HEK293 (cell line): ENCODE data around the gene ANP32B.

ENCODE experiments used
- CTCF ChIA-PET: fragments of 350-600 bp; formaldehyde crosslinking; extraction: SDS; loops from one replicate; lab custom pipeline; 2021; ENCODE audit warnings: antibody characterized with exemption; lab: Yijun Ruan, JAX
- POLR2A ChIA-PET: fragments of 300-600 bp; formaldehyde crosslinking; extraction: SDS; loops from one replicate; lab custom pipeline; 2020; ENCODE audit warnings: antibody characterized with exemption, inconsistent platforms; lab: Yijun Ruan, JAX
- H3K27ac ChIP-seq: fragments of 200-500 bp; sonication (Bioruptor generic); 2 replicates; pipeline ENCODE4 v1.5.1; 2014; ENCODE audit warnings: low read depth, low read length, control low read depth, inconsistent platforms; ENCODE audit errors: extremely low read depth
- H3K36me3 ChIP-seq, 2 experiments: fragments of 200-500 bp in 1 of 2; sonication (Bioruptor generic) in 1 of 2; 1 replicate in 1 of 2; 2 replicates in 1 of 2; pipeline ENCODE4 v1.5.1; 2014 to 2017; ENCODE audit warnings: inconsistent platforms in 2 of 2, low read length in 2 of 2; ENCODE audit not compliant: control insufficient read depth in 2 of 2, insufficient read depth in 1 of 2
- H3K4me1 ChIP-seq: fragments of 200-500 bp; sonication (Bioruptor generic); 2 replicates; pipeline ENCODE4 v1.5.1; 2014; ENCODE audit warnings: mild to moderate bottlenecking, low read length, inconsistent platforms; ENCODE audit not compliant: control insufficient read depth, insufficient read depth
- H3K4me3 ChIP-seq: 2 replicates; pipeline ENCODE4 v1.5.1; 2011; ENCODE audit warnings: low read depth, mild to moderate bottlenecking, control low read depth, low read length, moderate library complexity
- H3K9me3 ChIP-seq: fragments of 200-500 bp; sonication (Bioruptor generic); 2 replicates; pipeline ENCODE4 v1.5.1; 2014; ENCODE audit warnings: low read depth, low read length, inconsistent platforms; ENCODE audit not compliant: control insufficient read depth, insufficient read depth
- GFI1B ChIP-seq: fragments of 450-650 bp; formaldehyde crosslinking; IDR thresholded peaks from 2 replicates; pipeline ENCODE4 v1.5.1; 2016; ENCODE audit warnings: missing biosample characterization, missing genetic modification characterization
- GLIS1 ChIP-seq: fragments of 450-650 bp; formaldehyde crosslinking; IDR thresholded peaks from 2 replicates; pipeline ENCODE4 v1.5.1; 2016; ENCODE audit warnings: missing biosample characterization, missing genetic modification characterization
- HOXC10 ChIP-seq: sonication (generic); formaldehyde crosslinking; IDR thresholded peaks from 2 replicates; pipeline ENCODE4 v1.8.1; 2023; ENCODE audit warnings: mild to moderate bottlenecking, missing genetic modification reagents
- MEIS1 ChIP-seq: sonication (generic); formaldehyde crosslinking; IDR thresholded peaks from 2 replicates; pipeline ENCODE4 v1.8.1; 2022; ENCODE audit warnings: missing genetic modification reagents, mild to moderate bottlenecking, borderline replicate concordance
- YY2 ChIP-seq: fragments of 450-650 bp; formaldehyde crosslinking; IDR thresholded peaks from 2 replicates; pipeline ENCODE4 v1.5.1; 2016; ENCODE audit warnings: missing biosample characterization, missing genetic modification characterization
- ZBTB20 ChIP-seq: fragments of 450-650 bp; formaldehyde crosslinking; IDR thresholded peaks from 2 replicates; pipeline ENCODE4 v1.5.1; 2016; ENCODE audit warnings: missing biosample characterization, missing genetic modification characterization
- ZBTB48 ChIP-seq: fragments of 450-650 bp; formaldehyde crosslinking; IDR thresholded peaks from 2 replicates; pipeline ENCODE4 v1.5.1; 2016; ENCODE audit warnings: missing biosample characterization, missing genetic modification characterization
- ZFP69B ChIP-seq: fragments of 450-650 bp; formaldehyde crosslinking; IDR thresholded peaks from 2 replicates; pipeline ENCODE4 v1.5.1; 2016; ENCODE audit warnings: missing biosample characterization, missing genetic modification characterization
- ZNF112 ChIP-seq: fragments of 450-650 bp; formaldehyde crosslinking; IDR thresholded peaks from 2 replicates; pipeline ENCODE4 v1.5.0; 2017; ENCODE audit warnings: missing biosample characterization, missing genetic modification characterization
- ZNF184 ChIP-seq: fragments of 450-650 bp; IDR thresholded peaks from 2 replicates; pipeline ENCODE4 v1.5.1; 2018; ENCODE audit warnings: missing biosample characterization, mild to moderate bottlenecking, missing genetic modification characterization
- ZNF266 ChIP-seq: fragments of 450-650 bp; formaldehyde crosslinking; IDR thresholded peaks from 2 replicates; pipeline ENCODE4 v1.5.1; 2016; ENCODE audit warnings: missing biosample characterization, missing genetic modification characterization, low read depth
- ZNF366 ChIP-seq: fragments of 450-650 bp; formaldehyde crosslinking; conservative IDR thresholded peaks from 2 replicates; pipeline ENCODE4 v1.5.1; 2016; ENCODE audit warnings: missing biosample characterization, missing genetic modification characterization
- ZNF548 ChIP-seq: fragments of 450-650 bp; formaldehyde crosslinking; IDR thresholded peaks from 2 replicates; pipeline ENCODE4 v1.5.1; 2016; ENCODE audit warnings: missing biosample characterization, missing genetic modification characterization
- ZNF654 ChIP-seq: fragments of 450-650 bp; formaldehyde crosslinking; IDR thresholded peaks from 2 replicates; pipeline ENCODE4 v1.5.1; 2016; ENCODE audit warnings: low read depth, missing biosample characterization, missing genetic modification characterization
- ZNF664 ChIP-seq: fragments of 450-650 bp; formaldehyde crosslinking; IDR thresholded peaks from 2 replicates; pipeline ENCODE4 v1.5.1; 2016; ENCODE audit warnings: missing biosample characterization, missing genetic modification characterization
- ZNF692 ChIP-seq: fragments of 450-650 bp; formaldehyde crosslinking; IDR thresholded peaks from 2 replicates; pipeline ENCODE4 v1.5.1; 2016; ENCODE audit warnings: missing biosample characterization, missing genetic modification characterization
- ZSCAN4 ChIP-seq: fragments of 450-650 bp; formaldehyde crosslinking; IDR thresholded peaks from 2 replicates; pipeline ENCODE4 v1.5.1; 2017; ENCODE audit warnings: missing biosample characterization, missing genetic modification characterization
- ZSCAN5A ChIP-seq: fragments of 450-650 bp; formaldehyde crosslinking; IDR thresholded peaks from 2 replicates; pipeline ENCODE4 v1.5.1; 2016; ENCODE audit warnings: missing biosample characterization, missing genetic modification characterization

The ANP32B gene

GRCh38 chr9:97990259-97990658 is 7.1 kb downstream of the ANP32B start:
- Histone ChIP-seq H3K27ac (no peak overlapping the region), H3K36me3 (peaks cover 0 to 12% of the 10 kb centered on the region in 2 experiments; a peak in 1 of 3 replicates), H3K4me1 (peaks cover 11% of the 10 kb centered on the region), H3K9me3 (no peaks in the 10 kb centered on the region)
- TF ChIP-seq ZNF692, result peak; percentile 92
- TF ChIP-seq ZNF664 (tag by site-specific recombination), result no peak
- peak; percentile 79; the same call in 1 of the 2 replicates for TF ChIP-seq ZFP69B (tag by site-specific recombination)
- TF ChIP-seq ZNF112 (tag by site-specific recombination), result no peak
- no peak for TF ChIP-seq ZNF366
- peak; percentile 68 for TF ChIP-seq GLIS1
- TF ChIP-seq, all 188 proteins: peak for 3
- CTCF ChIA-PET, result interaction anchor here (0.6 kb wide), 1 partner anchor 68 kb away, joined by 4 read pairs; the partner anchor contains the start of gene TRMO
- no peak overlapping the region for H3K4me3 ChIP-seq
- POLR2A ChIA-PET, result interaction anchor here (2.1 kb wide), 1 partner anchor 66 kb away, joined by 6 read pairs; the partner anchor contains the start of gene NANS

- Histone ChIP-seq H3K9me3 (no peaks in the 10 kb centered on the region), H3K4me1 (peaks cover 8% of the 10 kb centered on the region; the same call in 1 of the 2 replicates), H3K4me3 (no peak overlapping the region), H3K27ac (no peak overlapping the region), H3K36me3 (peaks cover 11 to 27% of the 10 kb centered on the region in 2 experiments)
- ChIA-PET CTCF (interaction anchor here (0.7 to 2.7 kb wide), 3 partner anchors 9 to 68 kb away, joined by 3 to 10 read pairs (median 4); partner anchors contain the start of gene ANP32B), POLR2A (interaction anchor here (2.1 kb wide), 1 partner anchor 65 kb away, joined by 6 read pairs; the partner anchor contains the start of gene NANS)
- TF ChIP-seq YY2 (no peak), GFI1B (no peak), ZNF654 (tag by site-specific recombination) (no peak), ZSCAN4 (tag by site-specific recombination) (no peak), ZFP69B (tag by site-specific recombination) (no peak), ZBTB48 (tag by site-specific recombination) (no peak)
Observed at GRCh38 chr9:97991818-97992217, 8.7 kb downstream of the ANP32B start.

- Histone ChIP-seq H3K36me3 (peaks cover 11 to 31% of the 10 kb centered on the region in 2 experiments), H3K4me3 (no peak overlapping the region), H3K4me1 (peaks cover 5% of the 10 kb centered on the region; the same call in 1 of the 2 replicates)
- ChIA-PET CTCF (interaction anchor here (0.7 to 2.7 kb wide), 3 partner anchors 9 to 68 kb away, joined by 3 to 10 read pairs (median 4); partner anchors contain the start of gene ANP32B), POLR2A (no interaction called here)
- no peak for TF ChIP-seq ZBTB20
- no peak for TF ChIP-seq ZSCAN5A
- TF ChIP-seq ZNF548, result no peak
- no peak for TF ChIP-seq ZNF184 (tag by site-specific recombination)
- TF ChIP-seq ZNF266 (tag by site-specific recombination), result no peak
- no peak for TF ChIP-seq MEIS1 (CRISPR knock-in tag)
- no peak for TF ChIP-seq HOXC10 (CRISPR knock-in tag)
- TF ChIP-seq ZBTB48 (tag by site-specific recombination), result no peak
- TF ChIP-seq, all 188 proteins: peak for 0
- Histone ChIP-seq H3K9me3 (no peaks in the 10 kb centered on the region), H3K27ac (no peak overlapping the region)
Observed at GRCh38 chr9:97992219-97992618, 9.1 kb downstream of the ANP32B start.
